HepG2 (cell line): ENCODE data around the gene C19orf47.

Experiments
- DMTF1 ChIP-seq: sonication (generic); formaldehyde crosslinking; IDR thresholded peaks from 2 replicates; pipeline ENCODE4 v1.4.0; 2020; ENCODE audit warnings: mild to moderate bottlenecking, missing genetic modification reagents
- KAT7 ChIP-seq: IDR thresholded peaks from 2 replicates; pipeline ENCODE4 v1.6.1; 2018; ENCODE audit warnings: borderline replicate concordance, missing compliant biosample characterization
- MAX ChIP-seq: IDR thresholded peaks from 2 replicates; pipeline ENCODE4 v1.6.1; 2012; ENCODE audit warnings: inconsistent platforms
- SAP130 ChIP-seq: IDR thresholded peaks from 2 replicates; pipeline ENCODE4 v1.6.1; 2016; ENCODE audit warnings: low read depth
- SETDB1 ChIP-seq: sonication (generic); formaldehyde crosslinking; IDR thresholded peaks from 2 replicates; pipeline ENCODE4 v1.5.1; 2020; ENCODE audit warnings: missing genetic modification reagents, mild to moderate bottlenecking, borderline replicate concordance
- SIN3A ChIP-seq: IDR thresholded peaks from 2 replicates; pipeline ENCODE4 v1.6.1; 2011; ENCODE audit warnings: low read depth, mild to moderate bottlenecking, control low read depth, low read length, borderline replicate concordance

- TF ChIP-seq DMTF1 (CRISPR knock-in tag) (no peak), KAT7 (CRISPR knock-in tag) (no peak), SIN3A (no peak), SAP130 (no peak), MAX (no peak), SETDB1 (CRISPR knock-in tag) (no peak)
Observed at GRCh38 chr19:40309666-40310065, 38.5 kb downstream of the C19orf47 start.
